Tibial nerve (tissue), 4 donors: Measurements from ENCODE around the gene ADGRG3. TPM values are rescaled to one million over a fixed set of nuclear protein-coding genes. Genes with fewer than 3 reads are reported as not detected.

ENCODE experiments used
- DNase-seq, 2 donors: peaks; one replicate each; pipeline ENCODE4 v3.0.0-alpha.2; 2019; ENCODE audit warnings: low spot score in 2 of 2
- H3K27ac ChIP-seq, 4 donors: fragments of 200-600 bp; sonication (generic) in 3 of 4; one replicate each; pipeline ENCODE4 v1.5.1; 2017 to 2019; ENCODE audit warnings: mild to moderate bottlenecking in 1 of 4
- H3K27me3 ChIP-seq, 2 donors: fragments of 200-600 bp; sonication (generic) in 1 of 2; one replicate each; pipeline versions ENCODE4 v1.5.1 to v1.6.0; 2017 to 2019
- H3K36me3 ChIP-seq, 3 donors: fragments of 200-600 bp; sonication (generic); one replicate each; pipeline ENCODE4 v1.5.1; 2018 to 2019
- H3K4me1 ChIP-seq, 4 donors: fragments of 200-600 bp; sonication (generic) in 3 of 4; one replicate each; pipeline ENCODE4 v1.5.1; 2017 to 2019
- H3K4me3 ChIP-seq, 4 donors: fragments of 200-600 bp; sonication (generic) in 3 of 4; one replicate each; pipeline ENCODE4 v1.5.1; 2017 to 2019; ENCODE audit warnings: mild to moderate bottlenecking in 1 of 4, moderate library complexity in 1 of 4
- H3K9me3 ChIP-seq, 4 donors: fragments of 200-600 bp; sonication (generic) in 3 of 4; one replicate each; pipeline ENCODE4 v1.5.1; 2017 to 2019
- EP300 ChIP-seq, 2 donors: sonication (generic); formaldehyde crosslinking; IDR thresholded peaks; one replicate each; pipeline ENCODE4 v1.6.1; 2017; ENCODE audit warnings: antibody characterized with exemption in 2 of 2, mild to moderate bottlenecking in 1 of 2
- POLR2A ChIP-seq, 2 donors: fragments of 450-650 bp; IDR thresholded peaks; one replicate each; pipeline ENCODE4 v1.6.1; 2017; ENCODE audit warnings: antibody characterized with exemption in 2 of 2, mild to moderate bottlenecking in 2 of 2, moderate library complexity in 2 of 2
- WGBS, 2 donors: methylation state at CpG; one replicate each; pipeline ENCODE4 v1.1.5; 2018; 5-methylcytosine and 5-hydroxymethylcytosine counted together
- total RNA-seq, 4 donors: library from RNA; depleted of rRNA; stranded (reverse); fragments of >200 nt; gene quantifications; one replicate each; pipeline ENCODE4 v1.1.0, GENCODE V29; 2016
- TF ChIP-seq, protein P1 (sequence below), 5 experiments: fragments of 200-600 bp in 3 of 5; fragments of 450-650 bp in 2 of 5; sonication (generic) in 3 of 5; IDR thresholded peaks; one replicate each; pipeline ENCODE4 v1.5.1; 2016 to 2019; ENCODE audit warnings: antibody characterized with exemption in 5 of 5, mild to moderate bottlenecking in 3 of 5, moderate library complexity in 2 of 5

The ADGRG3 gene
- total RNA-seq, 4 donors from 2014 or later: 0.21 to 1.8 (median 0.90) TPM; not detected in 1

DNA sequence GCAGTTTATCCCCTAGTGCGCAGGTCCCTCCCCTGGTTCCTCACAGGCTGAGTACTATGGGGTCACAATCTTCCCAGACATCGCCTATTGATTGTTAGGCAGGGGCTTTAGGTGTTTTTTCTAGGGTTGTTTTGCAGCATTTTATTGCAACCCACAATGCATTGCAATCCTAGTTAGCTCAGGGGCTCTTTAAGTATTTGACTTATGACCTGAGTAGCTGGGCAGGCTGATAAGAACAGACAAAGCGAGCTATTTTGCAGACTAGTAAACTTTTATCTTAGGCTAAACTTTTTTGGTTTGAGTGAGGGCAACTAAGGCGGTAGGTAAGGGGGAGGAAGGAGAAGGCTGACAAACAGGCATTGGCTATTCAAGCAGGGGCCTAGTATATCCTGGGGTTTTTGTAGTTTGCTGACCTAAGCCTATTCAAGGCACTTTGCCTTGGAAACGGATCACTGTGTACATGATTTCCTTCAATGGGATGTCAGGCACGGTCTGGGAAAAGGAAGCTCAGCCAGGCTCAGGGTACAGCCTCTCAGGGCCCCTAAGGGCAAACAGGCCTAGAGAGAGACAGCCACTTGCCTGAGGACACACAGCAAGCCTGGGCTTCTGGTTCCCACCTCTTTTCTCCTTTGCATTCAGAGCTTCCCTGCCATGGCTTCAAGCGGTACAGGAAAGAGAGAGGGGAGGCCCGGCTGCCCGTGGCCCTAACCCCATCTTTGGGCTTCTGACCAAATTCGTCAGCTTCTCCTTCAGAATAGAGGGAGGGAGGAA, 32.9 kb downstream of the ADGRG3 start:
- Histone ChIP-seq H3K27me3 (no peaks in the 10 kb centered on the region), H3K27ac (no peak overlapping the region), H3K4me3 (no peak overlapping the region), H3K36me3 (no peaks in the 10 kb centered on the region), H3K4me1 (no peaks in the 10 kb centered on the region), H3K9me3 (no peaks in the 10 kb centered on the region)
- 49 to 59% methylated on average over 10 of the region's 10 CpGs for WGBS, 2 donors
- TF ChIP-seq, protein P1, sequence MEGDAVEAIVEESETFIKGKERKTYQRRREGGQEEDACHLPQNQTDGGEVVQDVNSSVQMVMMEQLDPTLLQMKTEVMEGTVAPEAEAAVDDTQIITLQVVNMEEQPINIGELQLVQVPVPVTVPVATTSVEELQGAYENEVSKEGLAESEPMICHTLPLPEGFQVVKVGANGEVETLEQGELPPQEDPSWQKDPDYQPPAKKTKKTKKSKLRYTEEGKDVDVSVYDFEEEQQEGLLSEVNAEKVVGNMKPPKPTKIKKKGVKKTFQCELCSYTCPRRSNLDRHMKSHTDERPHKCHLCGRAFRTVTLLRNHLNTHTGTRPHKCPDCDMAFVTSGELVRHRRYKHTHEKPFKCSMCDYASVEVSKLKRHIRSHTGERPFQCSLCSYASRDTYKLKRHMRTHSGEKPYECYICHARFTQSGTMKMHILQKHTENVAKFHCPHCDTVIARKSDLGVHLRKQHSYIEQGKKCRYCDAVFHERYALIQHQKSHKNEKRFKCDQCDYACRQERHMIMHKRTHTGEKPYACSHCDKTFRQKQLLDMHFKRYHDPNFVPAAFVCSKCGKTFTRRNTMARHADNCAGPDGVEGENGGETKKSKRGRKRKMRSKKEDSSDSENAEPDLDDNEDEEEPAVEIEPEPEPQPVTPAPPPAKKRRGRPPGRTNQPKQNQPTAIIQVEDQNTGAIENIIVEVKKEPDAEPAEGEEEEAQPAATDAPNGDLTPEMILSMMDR (IDR thresholded peaks at IDR 0.05): no peak
- TF ChIP-seq EP300 (IDR thresholded peaks at IDR 0.05): no peak
- TF ChIP-seq POLR2A (IDR thresholded peaks at IDR 0.05): no peak
- no peak for DNase-seq

DNA sequence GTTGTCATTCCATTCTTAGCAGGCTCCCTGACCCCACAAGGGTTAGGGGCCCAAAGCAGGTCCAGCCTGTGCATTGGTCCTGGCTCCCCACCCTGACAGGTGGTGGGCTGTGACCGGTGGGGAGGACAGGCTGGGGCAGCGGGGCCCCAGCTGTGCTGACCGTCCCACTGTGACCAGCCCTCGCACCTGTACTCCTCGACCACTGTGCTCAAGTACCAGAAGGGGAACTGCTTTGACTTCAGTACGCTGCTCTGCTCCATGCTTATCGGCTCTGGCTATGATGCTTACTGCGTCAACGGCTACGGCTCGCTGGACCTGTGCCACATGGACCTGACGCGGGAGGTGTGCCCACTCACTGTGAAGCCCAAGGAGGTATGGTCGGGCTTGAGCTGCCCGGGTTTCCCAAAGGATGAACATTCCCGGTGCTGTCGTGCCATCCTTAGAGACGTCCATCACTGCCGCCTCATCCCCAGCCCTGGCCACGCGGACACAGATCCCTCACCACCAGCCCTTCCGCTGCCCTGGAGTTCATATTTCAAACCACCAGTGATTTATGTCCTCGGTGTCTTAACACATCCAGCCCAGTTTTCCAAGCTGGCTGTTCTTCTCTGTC, 33.8 kb downstream of the ADGRG3 start:
- 85 to 89% methylated on average over 22 of the region's 23 CpGs for WGBS, 2 donors
- no peak overlapping the region for H3K27ac ChIP-seq

DNA sequence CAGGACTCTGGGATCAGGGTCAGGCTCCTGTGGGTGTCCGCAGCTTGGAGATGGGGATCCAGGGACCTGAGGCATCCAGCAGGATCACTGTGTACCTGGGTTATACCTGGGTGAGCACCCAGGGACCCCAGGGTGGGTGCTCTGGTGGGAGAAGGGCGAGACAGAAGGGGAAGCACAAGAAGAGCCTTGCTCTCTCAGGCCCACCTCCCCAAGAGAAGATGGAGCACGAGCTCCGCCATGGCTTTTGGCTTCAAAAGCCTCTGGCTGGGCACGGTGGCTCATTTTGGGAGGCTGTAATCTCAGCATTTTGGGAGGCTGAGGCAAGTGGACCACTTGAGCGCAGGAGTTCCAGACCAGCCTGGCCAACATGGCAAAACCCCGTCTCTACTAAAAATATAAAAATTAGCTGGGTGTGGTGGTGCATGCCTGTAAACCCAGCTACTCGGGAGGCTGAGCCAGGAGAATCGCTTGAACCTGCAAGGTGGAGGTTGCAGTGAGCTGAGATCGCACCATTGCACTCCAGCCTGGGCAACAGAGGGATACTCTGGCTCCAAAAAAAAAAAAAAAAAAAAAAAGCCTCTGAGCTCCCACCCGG, 35.4 kb downstream of the ADGRG3 start:
- no peaks in the 10 kb centered on the region for H3K9me3 ChIP-seq
- H3K4me3 ChIP-seq: no peak overlapping the region
- H3K27me3 ChIP-seq: no peaks in the 10 kb centered on the region
- 87 to 93% methylated on average over 10 to 11 of the region's 11 CpGs for WGBS, 2 donors
- DNase-seq: no peak
- no peak overlapping the region for H3K27ac ChIP-seq
- H3K36me3 ChIP-seq: no peaks in the 10 kb centered on the region
- no peaks in the 10 kb centered on the region for H3K4me1 ChIP-seq
- TF ChIP-seq, protein P1 (IDR thresholded peaks at IDR 0.05): no peak
- TF ChIP-seq POLR2A (IDR thresholded peaks at IDR 0.05) (no peak), EP300 (IDR thresholded peaks at IDR 0.05) (no peak)

More for the DNA sequence above, 33.8 kb downstream of the ADGRG3 start:
- TF ChIP-seq, protein P1 (IDR thresholded peaks at IDR 0.05): no peak
- no peak for TF ChIP-seq EP300 (IDR thresholded peaks at IDR 0.05)
- TF ChIP-seq POLR2A (IDR thresholded peaks at IDR 0.05): no peak
- Histone ChIP-seq H3K36me3 (no peaks in the 10 kb centered on the region), H3K27me3 (no peaks in the 10 kb centered on the region), H3K4me1 (no peaks in the 10 kb centered on the region), H3K4me3 (no peak overlapping the region), H3K9me3 (no peaks in the 10 kb centered on the region)
- no peak for DNase-seq

DNA sequence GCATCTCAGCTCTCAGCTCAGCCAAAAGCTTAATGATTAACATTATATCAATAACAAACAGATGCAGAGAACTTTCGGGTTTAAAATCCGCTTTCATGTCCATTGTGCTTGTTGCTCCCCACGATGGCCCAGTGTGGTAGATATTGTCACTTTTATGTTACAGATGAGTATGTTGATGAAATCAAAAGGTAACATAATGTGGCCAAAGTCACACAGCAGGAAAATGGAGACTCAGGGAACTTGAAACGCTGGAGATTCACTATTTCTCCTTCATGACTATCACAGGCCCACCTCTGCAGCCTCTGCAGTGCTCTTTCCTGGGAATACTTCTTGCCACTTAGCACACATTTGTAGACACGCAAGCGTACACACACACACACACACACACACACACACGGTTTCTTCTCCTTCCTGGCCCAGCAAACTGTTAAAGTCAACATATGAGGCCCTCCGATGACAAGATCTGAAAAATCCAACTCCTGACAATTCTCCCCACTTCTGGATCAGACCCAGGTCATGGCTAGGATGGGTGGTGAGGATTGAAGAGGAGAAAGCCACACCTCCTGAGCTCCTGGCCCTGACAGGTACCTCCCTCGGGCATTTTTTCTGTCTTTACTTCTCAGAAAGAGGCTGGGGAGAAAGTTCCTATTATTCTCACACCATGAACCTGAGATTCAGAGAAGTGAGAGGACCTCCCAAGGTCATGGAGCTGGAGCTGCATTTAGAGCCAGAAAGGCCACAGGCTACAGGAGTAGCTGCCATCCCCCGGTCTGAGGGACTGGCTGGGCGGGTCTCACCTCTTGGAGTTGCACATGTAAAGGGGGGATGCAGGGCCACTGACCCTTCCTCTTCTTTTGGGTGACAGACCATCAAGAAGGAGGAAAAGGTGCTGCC, 36.2 kb downstream of the ADGRG3 start:
- 75 to 76% methylated on average over 11 of the region's 11 CpGs for WGBS, 2 donors
- TF ChIP-seq EP300 (IDR thresholded peaks at IDR 0.05): no peak
- TF ChIP-seq POLR2A (IDR thresholded peaks at IDR 0.05): no peak
- TF ChIP-seq, protein P1 (IDR thresholded peaks at IDR 0.05): no peak
- H3K36me3 ChIP-seq: no peaks in the 10 kb centered on the region

More for the DNA sequence above, 36.2 kb downstream of the ADGRG3 start:
- Histone ChIP-seq H3K27me3 (no peaks in the 10 kb centered on the region), H3K4me1 (no peaks in the 10 kb centered on the region), H3K9me3 (no peaks in the 10 kb centered on the region), H3K27ac (no peak overlapping the region), H3K4me3 (no peak overlapping the region)
- DNase-seq: no peak
